Prostate gland (tissue), 2 donors: ENCODE results near the gene STARD4.

Source experiments
- CTCF ChIP-seq, 4 experiments: fragments of 200-600 bp in 2 of 4; fragments of 450-650 bp in 2 of 4; sonication (generic) in 2 of 4; IDR thresholded peaks; 1 replicate in 3 of 4; 2 replicates in 1 of 4; pipeline ENCODE4 v1.5.1; 2016 to 2019; ENCODE audit warnings: antibody characterized with exemption in 4 of 4, mild to moderate bottlenecking in 2 of 4, moderate library complexity in 2 of 4
- POLR2A ChIP-seq: fragments of 450-650 bp; IDR thresholded peaks from one replicate; pipeline ENCODE4 v1.6.1; 2016; ENCODE audit warnings: antibody characterized with exemption, mild to moderate bottlenecking

GRCh38 chr5:111532886-111533582 is 20.7 kb upstream of the STARD4 start:
- TF ChIP-seq CTCF (IDR thresholded peaks at IDR 0.05) = no peak
- TF ChIP-seq POLR2A = no peak
